Heart left ventricle (tissue), 16 donors: ENCODE data around the gene ADM. TPM values are rescaled to one million over a fixed set of nuclear protein-coding genes. Genes with fewer than 3 reads are reported as not detected.

Experiments used
- ATAC-seq, 4 donors: fragments of 200-7000 bp; cut with Tn5 transposase; one replicate each; pipeline ENCODE4 v1.9.1; 2020 to 2022; ENCODE audit warnings: moderate library complexity in 4 of 4, mild to moderate bottlenecking in 3 of 4, moderate number of reproducible peaks in 1 of 4
- DNase-seq, 5 donors: peaks; one replicate each; pipeline ENCODE4 v3.0.0-alpha.2; 2020
- H3K27ac ChIP-seq, 12 donors: fragments of 200-600 bp; sonication (generic) in 4 of 12; one replicate each; pipeline versions ENCODE4 v1.5.0 to v1.8.0; 2016 to 2022; ENCODE audit warnings: mild to moderate bottlenecking in 2 of 12
- H3K27me3 ChIP-seq, 9 donors: fragments of 200-600 bp; sonication (generic) in 2 of 9; one replicate each; pipeline versions ENCODE4 v1.5.1 to v1.8.0; 2016 to 2022; ENCODE audit warnings: mild to moderate bottlenecking in 3 of 9
- H3K36me3 ChIP-seq, 9 donors: fragments of 200-600 bp; sonication (generic) in 2 of 9; one replicate each; pipeline versions ENCODE4 v1.5.0 to v1.8.0; 2018 to 2022; ENCODE audit warnings: mild to moderate bottlenecking in 2 of 9
- H3K4me1 ChIP-seq, 12 donors: fragments of 200-600 bp; sonication (generic) in 4 of 12; one replicate each; pipeline versions ENCODE4 v1.5.0 to v1.8.0; 2016 to 2022; ENCODE audit warnings: mild to moderate bottlenecking in 3 of 12
- H3K4me3 ChIP-seq, 12 donors: fragments of 200-600 bp; sonication (generic) in 4 of 12; one replicate each; pipeline versions ENCODE4 v1.5.0 to v1.8.0; 2017 to 2022; ENCODE audit warnings: mild to moderate bottlenecking in 9 of 12, moderate library complexity in 4 of 12
- H3K9me3 ChIP-seq, 12 donors: fragments of 200-600 bp; sonication (generic) in 4 of 12; one replicate each; pipeline versions ENCODE4 v1.5.0 to v1.8.0; 2016 to 2022; ENCODE audit warnings: mild to moderate bottlenecking in 1 of 12
- POLR2A ChIP-seq, 2 donors: fragments of 450-650 bp; IDR thresholded peaks; one replicate each; pipeline ENCODE4 v1.6.1; 2017; ENCODE audit warnings: antibody characterized with exemption in 2 of 2, mild to moderate bottlenecking in 2 of 2, moderate library complexity in 2 of 2
- WGBS, 4 donors: extraction: QIAGEN DNeasy Blood & Tissue Kit in 2 of 4; methylation state at CpG; one replicate each; pipeline versions ENCODE4 v1.1.5 to v1.1.7; 2013 to 2018; 5-methylcytosine and 5-hydroxymethylcytosine counted together
- intact Hi-C, 10 donors: fragments of 100-400 bp; cut with DNase I; formaldehyde crosslinking; loops; one replicate each; pipeline versions ENCODE4 v1.11.1 to v1.14.2; 2022
- polyA plus RNA-seq, 2 donors: library from polyadenylated mRNA; stranded (reverse); fragments of 200-250 nt; gene quantifications; one replicate each; pipeline ENCODE4 v1.2.3, GENCODE V29; 2013
- total RNA-seq, 9 donors: library from RNA; depleted of rRNA in 2 of 9; stranded (reverse); fragments of >200 nt in 2 of 9; fragmentation: NEBNext Ultra II Directional in 3 of 9; extraction: Animal tissue kit (Norgen Biotek cat#: 25700) in 3 of 9; gene quantifications; one replicate each; pipeline versions ENCODE4 v1.1.0 to v1.2.4, GENCODE V29; 2016 to 2023
- TF ChIP-seq, protein P1 (sequence below), 12 donors: fragments of 200-600 bp; sonication (generic) in 4 of 12; IDR thresholded peaks; one replicate each; pipeline versions ENCODE4 v1.5.0 to v1.8.0; 2018 to 2022; ENCODE audit warnings: antibody characterized with exemption in 12 of 12, mild to moderate bottlenecking in 5 of 12
- donor health status: ischemic (EF 13 %, LVEDD 7.1; RV severe dilation, severe dysfunction).
- donor health status: healthy with polysubstance abuse.
- donor health status: DM: no; HTN: yes; CAD: no.
- donor health status: DM: no; HTN: no; CAD: no.
- donor health status: ischemic (EF 25% LVEDD 6.9; RV normal size, moderate dysfunction).
- donor health status: ischemic (EF 25% LVEDD 5.7; RV mildly dilated, moderate dysfunction).
- donor health status: healthy.
- donor health status: DM: yes; HTN: yes; CAD: no.
- donor health status: ischemic (EF 35%, LVEDD 5.7; RV mildly dilated, moderate dysfunction).
- donor health status: nonischemic (EF 11% LVEDD 7.7; RV severe dilation, severe dysfunction).
- donor health status: DM: yes; HTN: yes; CAD: no.
- donor health status: PGD.
- donor health status: ischemic (EF 29% LVEDD 5.4; RV normal size, mild dysfunction).
- donor health status: nonischemic (EF 23%, LVEDD 6.1; RV moderate dilation, normal function).

The ADM gene
- total and polyA plus RNA-seq, 11 donors: 6.9 to 154 (median 16.8) TPM

GRCh38 chr11:10354389-10354788 lies 49.5 kb downstream of the ADM start:
- 64 to 83% (median 76%) methylated on average over 1 of the region's 1 CpG for WGBS, 4 donors

DNA sequence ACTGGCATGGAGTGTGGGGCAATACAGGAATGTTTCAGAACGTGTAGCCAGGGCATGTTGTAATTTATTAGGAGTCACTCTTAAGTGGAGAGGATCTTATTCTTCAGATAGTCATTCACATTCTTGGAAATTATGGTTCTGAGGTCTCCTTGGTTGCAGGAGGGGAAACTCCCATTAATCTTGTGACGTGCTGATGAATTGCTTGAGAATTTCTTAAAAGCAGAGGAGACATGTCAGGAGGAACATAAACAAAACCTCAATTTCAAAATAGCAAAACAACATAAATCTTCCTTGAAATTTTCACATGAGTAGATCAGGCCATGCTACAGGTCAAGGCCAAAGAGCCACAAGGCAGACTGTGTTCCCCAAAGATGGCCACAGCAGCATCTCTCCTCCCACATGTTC lies 50.4 kb downstream of the ADM start:
- intact Hi-C loops: no loop called here
- no peak for ATAC-seq
- Histone ChIP-seq H3K4me1 (peaks cover 8 to 32% (median 23%) of the 10 kb centered on the region in 12 donors), H3K27me3 (no peaks in the 10 kb centered on the region), H3K27ac (no peak overlapping the region), H3K4me3 (no peak overlapping the region), H3K36me3 (no peaks in the 10 kb centered on the region), H3K9me3 (peaks cover 0 to 7% (median 0%) of the 10 kb centered on the region in 12 donors)
- DNase-seq: no peak
- no peak for TF ChIP-seq POLR2A (IDR thresholded peaks at IDR 0.05)
- TF ChIP-seq, protein P1, sequence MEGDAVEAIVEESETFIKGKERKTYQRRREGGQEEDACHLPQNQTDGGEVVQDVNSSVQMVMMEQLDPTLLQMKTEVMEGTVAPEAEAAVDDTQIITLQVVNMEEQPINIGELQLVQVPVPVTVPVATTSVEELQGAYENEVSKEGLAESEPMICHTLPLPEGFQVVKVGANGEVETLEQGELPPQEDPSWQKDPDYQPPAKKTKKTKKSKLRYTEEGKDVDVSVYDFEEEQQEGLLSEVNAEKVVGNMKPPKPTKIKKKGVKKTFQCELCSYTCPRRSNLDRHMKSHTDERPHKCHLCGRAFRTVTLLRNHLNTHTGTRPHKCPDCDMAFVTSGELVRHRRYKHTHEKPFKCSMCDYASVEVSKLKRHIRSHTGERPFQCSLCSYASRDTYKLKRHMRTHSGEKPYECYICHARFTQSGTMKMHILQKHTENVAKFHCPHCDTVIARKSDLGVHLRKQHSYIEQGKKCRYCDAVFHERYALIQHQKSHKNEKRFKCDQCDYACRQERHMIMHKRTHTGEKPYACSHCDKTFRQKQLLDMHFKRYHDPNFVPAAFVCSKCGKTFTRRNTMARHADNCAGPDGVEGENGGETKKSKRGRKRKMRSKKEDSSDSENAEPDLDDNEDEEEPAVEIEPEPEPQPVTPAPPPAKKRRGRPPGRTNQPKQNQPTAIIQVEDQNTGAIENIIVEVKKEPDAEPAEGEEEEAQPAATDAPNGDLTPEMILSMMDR (IDR thresholded peaks at IDR 0.05): no peak
- WGBS, 4 donors: 40 to 45% (median 41%) methylated on average over 2 of the region's 2 CpGs

More at GRCh38 chr11:10354389-10354788, 49.5 kb downstream of the ADM start:
- ATAC-seq (no peak), DNase-seq (no peak)
- intact Hi-C loops: no loop called here
- Histone ChIP-seq H3K4me1 (peaks cover 8 to 33% (median 23%) of the 10 kb centered on the region in 12 donors), H3K36me3 (no peaks in the 10 kb centered on the region), H3K27me3 (no peaks in the 10 kb centered on the region), H3K27ac (peak overlapping the region in 1 of 12 donors; percentile 17), H3K4me3 (no peak overlapping the region), H3K9me3 (peaks cover 0 to 7% (median 0%) of the 10 kb centered on the region in 12 donors)
- no peak for TF ChIP-seq POLR2A (IDR thresholded peaks at IDR 0.05)
- TF ChIP-seq, protein P1 (IDR thresholded peaks at IDR 0.05): no peak

DNA sequence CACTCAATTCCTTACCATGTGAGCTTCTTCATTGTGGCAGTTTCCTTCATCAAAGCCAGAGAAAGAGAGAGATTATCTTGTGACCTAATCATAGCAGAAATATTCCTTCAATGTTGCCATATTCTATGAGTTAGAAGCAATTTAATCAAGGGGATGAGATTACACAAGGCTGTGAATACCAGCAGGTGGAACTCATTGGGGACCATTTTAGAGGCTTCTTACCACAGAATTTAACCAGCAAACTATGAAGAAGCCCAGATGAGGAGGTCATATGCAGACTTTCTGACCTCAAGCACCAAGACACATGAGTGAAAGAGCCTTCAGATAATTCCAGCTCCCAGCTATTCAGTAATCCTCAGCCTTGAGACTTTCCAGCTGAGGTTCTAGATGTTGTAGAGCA lies 51.3 kb downstream of the ADM start:
- intact Hi-C loops: no loop called here
- TF ChIP-seq, protein P1 (IDR thresholded peaks at IDR 0.05): no peak
- no peak for TF ChIP-seq POLR2A (IDR thresholded peaks at IDR 0.05)
- no peaks in the 10 kb centered on the region for H3K27me3 ChIP-seq
- no peaks in the 10 kb centered on the region for H3K36me3 ChIP-seq
- ATAC-seq (no peak), DNase-seq (no peak)
- H3K9me3 ChIP-seq: peaks cover 0 to 7% (median 0%) of the 10 kb centered on the region in 12 donors
- peaks cover 8 to 25% (median 17%) of the 10 kb centered on the region in 12 donors for H3K4me1 ChIP-seq
- H3K27ac ChIP-seq: no peak overlapping the region
- no peak overlapping the region for H3K4me3 ChIP-seq

Other genes starting within 250 kb of the ADM start
- 10 to 100 TPM; 15.3 to 33.9 (median 21.5) TPM for gene SBF2, start 10.9 kb upstream of the ADM start, total RNA-seq
- 10 to 100 TPM; 10.4 to 12.5 TPM for gene SBF2, start 10.9 kb upstream of the ADM start, polyA plus RNA-seq
- 10 to 100 TPM in 1 of 9 donors, 1 to 10 TPM in 8; 2.3 to 16.8 (median 3.0) TPM for gene AMPD3, start 150.2 kb downstream of the ADM start, total RNA-seq
- gene AMPD3, start 150.2 kb downstream of the ADM start, polyA plus RNA-seq: 1 to 10 TPM; 1.0 to 1.1 TPM
- 10 to 100 TPM; 18.8 to 42.8 (median 36.5) TPM for gene RNF141, start 236.1 kb downstream of the ADM start, total RNA-seq
- 10 to 100 TPM in 1 of 2 donors, 1 to 10 TPM in 1; 7.8 to 11.6 TPM for gene RNF141, start 236.1 kb downstream of the ADM start, polyA plus RNA-seq